SK-N-SH (cell line): ENCODE data around the gene ZNF777. TPM values are rescaled to one million over a fixed set of nuclear protein-coding genes. Genes with fewer than 3 reads are reported as not detected.

ENCODE experiments used
- CTCF ChIA-PET: fragments of 300-600, 350-600 bp; formaldehyde crosslinking; extraction: SDS; loops from one replicate; lab custom pipeline; 2021; lab: Yijun Ruan, JAX
- POLR2A ChIA-PET: fragments of 350-600 bp; sonication (Branson Sonifier 250); formaldehyde crosslinking; extraction: SDS; loops from one replicate; lab custom pipeline; 2020; ENCODE audit warnings: antibody characterized with exemption, inconsistent platforms; lab: Yijun Ruan, JAX
- DNase-seq: peaks from one replicate; pipeline ENCODE4 v3.0.0; 2012
- H2AFZ ChIP-seq: fragments of 200-600 bp; sonication (generic); 2 replicates; pipeline ENCODE4 v1.8.1; 2016; ENCODE audit warnings: antibody characterized with exemption, mild to moderate bottlenecking, low read depth
- H3F3A ChIP-seq: fragments of 200-600 bp; sonication (generic); replicated peaks from 2 replicates; pipeline ENCODE3; 2016; ENCODE audit warnings: antibody characterized with exemption, mild to moderate bottlenecking; ENCODE audit not compliant: insufficient read depth
- H3K27ac ChIP-seq, 2 experiments: fragments of 200-500 bp in 1 of 2; fragments of 200-600 bp in 1 of 2; sonication (Bioruptor generic) in 1 of 2; sonication (generic), shearing (Covaris generic) in 1 of 2; 2 replicates each; pipeline versions ENCODE4 v1.5.1 to v1.6.1; 2014 to 2016; ENCODE audit warnings: low read depth in 2 of 2, inconsistent platforms in 1 of 2, low read length in 1 of 2, mild to moderate bottlenecking in 1 of 2, mixed read lengths in 1 of 2
- H3K27me3 ChIP-seq: fragments of 200-600 bp; sonication (generic), shearing (Covaris generic); 2 replicates; pipeline ENCODE4 v1.6.1; 2016; ENCODE audit warnings: mixed run types; ENCODE audit not compliant: insufficient read depth
- H3K36me3 ChIP-seq, 2 experiments: fragments of 200-500 bp in 1 of 2; fragments of 200-600 bp in 1 of 2; sonication (Bioruptor generic) in 1 of 2; sonication (generic) in 1 of 2; replicated peaks in 1 of 2; 2 replicates each; pipeline versions ENCODE3 to v1.5.1; 2014 to 2016; ENCODE audit warnings: low read length in 1 of 2, mild to moderate bottlenecking in 1 of 2; ENCODE audit not compliant: insufficient read depth in 2 of 2, control insufficient read depth in 1 of 2
- H3K4me1 ChIP-seq, 2 experiments: fragments of 200-500 bp in 1 of 2; fragments of 200-600 bp in 1 of 2; sonication (Bioruptor generic) in 1 of 2; sonication (generic), shearing (Covaris generic) in 1 of 2; 2 replicates each; pipeline versions ENCODE4 v1.5.1 to v1.6.1; 2014 to 2016; ENCODE audit warnings: low read depth in 1 of 2, low read length in 1 of 2, mixed run types in 1 of 2; ENCODE audit not compliant: insufficient read depth in 2 of 2, control insufficient read depth in 1 of 2
- H3K4me2 ChIP-seq: fragments of 200-600 bp; sonication (generic), shearing (Covaris generic); 2 replicates; pipeline ENCODE4 v1.6.1; 2017; ENCODE audit warnings: mixed run types
- H3K4me3 ChIP-seq, 2 experiments: fragments of 200-500 bp in 1 of 2; fragments of 200-600 bp in 1 of 2; sonication (Bioruptor generic) in 1 of 2; sonication (generic), shearing (Covaris generic) in 1 of 2; 2 replicates each; pipeline versions ENCODE4 v1.5.1 to v1.8.1; 2014 to 2016; ENCODE audit warnings: low read depth in 2 of 2, inconsistent platforms in 1 of 2, low read length in 1 of 2, mild to moderate bottlenecking in 1 of 2, mixed read lengths in 1 of 2, moderate library complexity in 1 of 2
- H3K79me2 ChIP-seq: fragments of 200-600 bp; sonication (generic); 2 replicates; pipeline ENCODE4 v1.8.1; 2017; ENCODE audit warnings: mild to moderate bottlenecking; ENCODE audit not compliant: insufficient read depth
- H3K9ac ChIP-seq: fragments of 200-600 bp; sonication (generic); 2 replicates; pipeline ENCODE4 v1.6.1; 2017; ENCODE audit warnings: mixed run types
- H3K9me2 ChIP-seq: fragments of 200-600 bp; sonication (generic); 2 replicates; pipeline ENCODE4 v1.6.1; 2017; ENCODE audit warnings: mixed run types
- H3K9me3 ChIP-seq: fragments of 200-600 bp; sonication (generic); 2 replicates; pipeline ENCODE4 v1.6.1; 2017; ENCODE audit warnings: mixed run types, mild to moderate bottlenecking, moderate library complexity
- H4K20me1 ChIP-seq: fragments of 200-600 bp; sonication (generic); 2 replicates; pipeline ENCODE4 v1.6.1; 2017; ENCODE audit warnings: mild to moderate bottlenecking, mixed run types; ENCODE audit not compliant: insufficient read depth
- CHD2 ChIP-seq: fragments of 150-350 bp; IDR thresholded peaks from 2 replicates; pipeline ENCODE4 v1.6.1; 2018; ENCODE audit warnings: low read length; ENCODE audit not compliant: partially characterized antibody
- CTCF ChIP-seq: fragments of 200-600 bp; sonication (generic); IDR thresholded peaks from 2 replicates; pipeline ENCODE4 v1.6.1; 2017; ENCODE audit warnings: antibody characterized with exemption, mild to moderate bottlenecking, moderate library complexity
- EP300 ChIP-seq, 2 experiments: IDR thresholded peaks; 2 replicates each; pipeline versions ENCODE4 v1.4.0 to v1.6.1; 2012; ENCODE audit warnings: borderline replicate concordance in 1 of 2, low read depth in 1 of 2, low read length in 1 of 2
- EZH2phosphoT487 ChIP-seq: fragments of 200-600 bp; sonication (generic); IDR thresholded peaks from 2 replicates; pipeline ENCODE4 v1.6.1; 2017; ENCODE audit warnings: low read depth, mixed run types, mild to moderate bottlenecking, antibody characterized with exemption, moderate library complexity, borderline replicate concordance
- GABPA ChIP-seq: IDR thresholded peaks from 2 replicates; pipeline ENCODE4 v1.4.0; 2012; ENCODE audit warnings: low read depth, mild to moderate bottlenecking
- JUND ChIP-seq: IDR thresholded peaks from 2 replicates; pipeline ENCODE4 v1.4.0; 2012
- MXI1 ChIP-seq: IDR thresholded peaks from 2 replicates; pipeline ENCODE4 v1.6.1; 2012; ENCODE audit warnings: mild to moderate bottlenecking, low read depth, low read length, improper control_type of control experiment
- POLR2AphosphoS5 ChIP-seq: IDR thresholded peaks from 2 replicates; pipeline ENCODE4 v1.6.1; 2012; ENCODE audit warnings: low read depth, low read length
- RCOR1 ChIP-seq: fragments of 150-350 bp; IDR thresholded peaks from 2 replicates; pipeline ENCODE4 v1.6.1; 2017; ENCODE audit warnings: antibody characterized with exemption, low read length
- RXRA ChIP-seq: IDR thresholded peaks from 2 replicates; pipeline ENCODE4 v1.4.0; 2012; ENCODE audit warnings: low read depth, mild to moderate bottlenecking, borderline replicate concordance
- SIN3A ChIP-seq: IDR thresholded peaks from 2 replicates; pipeline ENCODE4 v1.6.1; 2012; ENCODE audit warnings: low read depth, mild to moderate bottlenecking, low read length, moderate library complexity, borderline replicate concordance
- TAF1 ChIP-seq: IDR thresholded peaks from 2 replicates; pipeline ENCODE4 v1.6.1; 2012; ENCODE audit warnings: low read depth, mild to moderate bottlenecking, low read length, moderate library complexity, borderline replicate concordance
- WGBS: methylation state at CpG from one replicate; pipeline ENCODE4 v1.1.6; 2017; ENCODE audit warnings: low lambda C conversion rate; 5-methylcytosine and 5-hydroxymethylcytosine counted together
- polyA plus RNA-seq, 3 experiments: library from polyadenylated mRNA; depleted of rRNA; stranded (reverse); fragments of >200 nt; gene quantifications; 2 replicates each; pipeline ENCODE4 v1.2.3, GENCODE V29; 2012
- TF ChIP-seq, protein P1 (sequence below): IDR thresholded peaks from 2 replicates; pipeline ENCODE4 v1.4.0; 2012; ENCODE audit warnings: low read depth
- TF ChIP-seq, protein P2 (sequence below): fragments of 150-350 bp; IDR thresholded peaks from 2 replicates; pipeline ENCODE4 v1.6.1; 2016; ENCODE audit warnings: mild to moderate bottlenecking, low read depth, low read length
- TF ChIP-seq, protein P3 (sequence below): IDR thresholded peaks from 2 replicates; pipeline ENCODE4 v1.4.0; 2012; ENCODE audit warnings: low read depth, borderline replicate concordance

Gene ZNF777
- polyA plus RNA-seq, 1 of the 3 experiments (the other 2 are of a cell fraction) = 6.2 TPM

GRCh38 chr7:149456506-149457421 lies 4.1 kb downstream of the ZNF777 start (continued):
- no peak for TF ChIP-seq CTCF

GRCh38 chr7:149455175-149455950 lies 5.5 kb downstream of the ZNF777 start:
- CTCF ChIA-PET = no interaction called here

GRCh38 chr7:149454750-149455149 lies 6.1 kb downstream of the ZNF777 start:
- Histone ChIP-seq H3K9me2 (no peaks in the 10 kb centered on the region), H3K4me2 (no peak overlapping the region), H3K79me2 (peaks cover 42% of the 10 kb centered on the region), H3K36me3 (peaks cover 41 to 61% of the 10 kb centered on the region in 2 experiments), H3K4me1 (peaks cover 0 to 10% of the 10 kb centered on the region in 2 experiments; a peak in 1 of 4 replicates), H3K4me3 (no peak overlapping the region), H4K20me1 (0 out of 2 replicates have a peak, but pooled peaks cover 12% of the 10 kb centered on the region), H3K9me3 (no peaks in the 10 kb centered on the region), H3K27ac (no peak overlapping the region), H2AFZ (no peak overlapping the region), H3K9ac (no peak overlapping the region), H3F3A (no peaks in the 10 kb centered on the region), H3K27me3 (no peaks in the 10 kb centered on the region)
- CTCF ChIA-PET = interaction anchor here (1.1 kb wide), 1 partner anchor 10 kb away, joined by 3 read pairs; no protein-coding TSS in a partner anchor
- 95% methylated on average over 5 of the region's 5 CpGs for WGBS
- POLR2A ChIA-PET = no interaction called here
- no peak for DNase-seq
- TF ChIP-seq CHD2 = no peak
- TF ChIP-seq JUND = no peak
- TF ChIP-seq, protein P1, sequence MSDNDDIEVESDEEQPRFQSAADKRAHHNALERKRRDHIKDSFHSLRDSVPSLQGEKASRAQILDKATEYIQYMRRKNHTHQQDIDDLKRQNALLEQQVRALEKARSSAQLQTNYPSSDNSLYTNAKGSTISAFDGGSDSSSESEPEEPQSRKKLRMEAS = no peak
- TF ChIP-seq RXRA = no peak
- TF ChIP-seq EZH2phosphoT487 = no peak
- TF ChIP-seq, protein P2, sequence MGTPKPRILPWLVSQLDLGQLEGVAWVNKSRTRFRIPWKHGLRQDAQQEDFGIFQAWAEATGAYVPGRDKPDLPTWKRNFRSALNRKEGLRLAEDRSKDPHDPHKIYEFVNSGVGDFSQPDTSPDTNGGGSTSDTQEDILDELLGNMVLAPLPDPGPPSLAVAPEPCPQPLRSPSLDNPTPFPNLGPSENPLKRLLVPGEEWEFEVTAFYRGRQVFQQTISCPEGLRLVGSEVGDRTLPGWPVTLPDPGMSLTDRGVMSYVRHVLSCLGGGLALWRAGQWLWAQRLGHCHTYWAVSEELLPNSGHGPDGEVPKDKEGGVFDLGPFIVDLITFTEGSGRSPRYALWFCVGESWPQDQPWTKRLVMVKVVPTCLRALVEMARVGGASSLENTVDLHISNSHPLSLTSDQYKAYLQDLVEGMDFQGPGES = no peak
- TF ChIP-seq RCOR1 = no peak
- no peak for TF ChIP-seq TAF1
- TF ChIP-seq POLR2AphosphoS5 = no peak
- TF ChIP-seq MXI1 = no peak
- no peak for TF ChIP-seq EP300 (IDR thresholded peaks at IDR 0.05; ENCODE audit: borderline replicate concordance in 1 of 2, low read depth in 1 of 2, low read length in 1 of 2)
- no peak for TF ChIP-seq SIN3A
- no peak for TF ChIP-seq GABPA

More at GRCh38 chr7:149455175-149455950, 5.5 kb downstream of the ZNF777 start:
- Histone ChIP-seq H3K79me2 (peaks cover 42% of the 10 kb centered on the region), H3F3A (no peaks in the 10 kb centered on the region), H3K9ac (no peak overlapping the region), H3K9me3 (no peaks in the 10 kb centered on the region), H3K4me2 (no peak overlapping the region), H3K4me1 (peaks cover 0 to 10% of the 10 kb centered on the region in 2 experiments; a peak in 1 of 4 replicates), H3K27me3 (no peaks in the 10 kb centered on the region), H3K9me2 (no peaks in the 10 kb centered on the region), H2AFZ (no peak overlapping the region), H3K4me3 (no peak overlapping the region), H3K36me3 (peaks cover 35 to 55% of the 10 kb centered on the region in 2 experiments), H4K20me1 (0 out of 2 replicates have a peak, but pooled peaks cover 12% of the 10 kb centered on the region), H3K27ac (no peak overlapping the region)
- POLR2A ChIA-PET = no interaction called here
- TF ChIP-seq RXRA (no peak), POLR2AphosphoS5 (no peak)
- TF ChIP-seq, protein P3, sequence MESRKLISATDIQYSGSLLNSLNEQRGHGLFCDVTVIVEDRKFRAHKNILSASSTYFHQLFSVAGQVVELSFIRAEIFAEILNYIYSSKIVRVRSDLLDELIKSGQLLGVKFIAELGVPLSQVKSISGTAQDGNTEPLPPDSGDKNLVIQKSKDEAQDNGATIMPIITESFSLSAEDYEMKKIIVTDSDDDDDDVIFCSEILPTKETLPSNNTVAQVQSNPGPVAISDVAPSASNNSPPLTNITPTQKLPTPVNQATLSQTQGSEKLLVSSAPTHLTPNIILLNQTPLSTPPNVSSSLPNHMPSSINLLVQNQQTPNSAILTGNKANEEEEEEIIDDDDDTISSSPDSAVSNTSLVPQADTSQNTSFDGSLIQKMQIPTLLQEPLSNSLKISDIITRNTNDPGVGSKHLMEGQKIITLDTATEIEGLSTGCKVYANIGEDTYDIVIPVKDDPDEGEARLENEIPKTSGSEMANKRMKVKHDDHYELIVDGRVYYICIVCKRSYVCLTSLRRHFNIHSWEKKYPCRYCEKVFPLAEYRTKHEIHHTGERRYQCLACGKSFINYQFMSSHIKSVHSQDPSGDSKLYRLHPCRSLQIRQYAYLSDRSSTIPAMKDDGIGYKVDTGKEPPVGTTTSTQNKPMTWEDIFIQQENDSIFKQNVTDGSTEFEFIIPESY = no peak
- DNase-seq = no peak
- WGBS = 96% methylated on average over 24 of the region's 24 CpGs
